NCI-H2196 treated with DMSO at 0.1 percent for 48 hours (cell line): ENCODE data around the gene TREML4.

Source experiments
- DNase-seq: peaks from one replicate; lab custom pipeline; 2025; ENCODE audit not compliant: unreplicated experiment; lab: John Stamatoyannopoulos, UW

The TREML4 gene

DNA sequence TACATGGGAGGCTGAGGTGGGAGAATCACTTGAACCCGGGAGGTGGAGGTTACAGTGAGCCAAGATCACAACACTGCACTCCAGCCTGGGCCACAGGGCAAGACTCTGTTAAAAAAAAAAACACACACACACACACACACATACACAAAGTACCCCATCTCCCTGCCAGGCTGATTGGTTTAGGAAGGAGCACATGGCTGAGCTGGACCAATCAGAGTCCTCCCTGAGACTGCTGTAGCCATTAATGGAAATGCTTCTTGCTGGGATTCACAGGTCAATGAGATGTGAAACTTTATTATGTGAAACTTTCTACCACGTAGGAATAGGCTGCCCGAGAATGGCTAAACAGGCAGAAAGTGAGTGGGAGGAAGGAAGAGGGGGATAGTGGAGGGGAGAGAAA is 55.5 kb downstream of the TREML4 start:
- no peak for DNase-seq

DNA sequence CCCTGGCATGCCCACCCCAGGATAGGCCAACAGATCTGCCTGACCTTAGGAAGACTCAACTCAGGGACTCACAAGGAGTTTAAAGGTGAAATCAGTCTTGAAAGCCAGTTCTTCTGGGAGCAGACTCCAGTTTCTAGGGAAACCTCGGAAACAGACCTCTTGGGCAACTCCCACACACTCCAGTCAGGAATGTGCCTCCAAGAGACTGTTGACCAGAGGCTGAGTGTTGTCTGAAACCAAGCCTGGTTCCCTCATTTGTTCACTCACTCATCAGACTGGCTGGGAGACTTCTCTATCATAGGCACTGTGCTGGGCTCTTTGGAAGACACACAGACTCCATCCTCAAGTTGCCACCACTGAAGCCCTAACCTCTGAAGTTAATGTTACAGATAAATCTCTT is 56.6 kb downstream of the TREML4 start:
- no peak for DNase-seq

DNA sequence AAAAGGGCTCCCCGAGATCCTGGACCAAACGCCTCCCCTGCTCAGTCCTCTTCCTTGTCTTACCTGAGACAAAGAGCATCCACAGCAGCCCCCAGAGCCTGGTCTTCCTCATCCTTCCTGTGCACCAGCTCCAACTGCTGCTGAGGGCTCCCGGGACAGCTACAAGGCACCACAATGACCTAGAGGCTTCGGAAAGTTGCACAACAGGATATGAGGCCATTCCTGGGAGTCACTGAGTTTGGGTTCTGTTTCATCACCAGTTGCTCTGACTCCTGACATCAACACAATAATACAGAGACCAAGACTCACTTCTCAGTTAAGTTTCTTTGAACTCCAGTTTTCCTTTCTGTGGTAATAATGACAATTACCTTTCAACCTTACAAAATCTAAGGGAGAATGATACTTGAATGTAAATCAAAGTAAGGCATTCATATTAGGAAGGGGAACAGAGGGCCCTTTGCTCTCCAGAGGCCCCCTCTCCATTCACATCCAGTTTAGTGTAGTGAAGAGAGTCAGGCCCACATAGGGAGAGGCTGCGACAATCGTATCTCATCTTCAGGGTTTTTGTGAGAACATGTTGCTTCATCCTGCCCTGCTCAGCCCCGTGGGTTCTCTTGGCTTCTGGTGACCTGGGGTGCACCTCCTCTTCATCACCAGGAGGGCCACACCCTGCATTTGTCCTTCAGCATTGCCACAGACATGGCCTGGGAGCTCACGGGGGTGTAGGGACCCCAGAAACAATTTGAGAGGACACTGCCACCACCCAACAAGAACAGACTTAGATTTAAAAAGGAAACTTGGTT is 58.6 kb downstream of the TREML4 start, which contains the start of gene TREM1:
TSS of gene TREM1 (minus strand) at position 139 of the 803 bp plus-strand sequence. CDS start at position 112, 27 bp downstream.
- DNase-seq, result no peak

DNA sequence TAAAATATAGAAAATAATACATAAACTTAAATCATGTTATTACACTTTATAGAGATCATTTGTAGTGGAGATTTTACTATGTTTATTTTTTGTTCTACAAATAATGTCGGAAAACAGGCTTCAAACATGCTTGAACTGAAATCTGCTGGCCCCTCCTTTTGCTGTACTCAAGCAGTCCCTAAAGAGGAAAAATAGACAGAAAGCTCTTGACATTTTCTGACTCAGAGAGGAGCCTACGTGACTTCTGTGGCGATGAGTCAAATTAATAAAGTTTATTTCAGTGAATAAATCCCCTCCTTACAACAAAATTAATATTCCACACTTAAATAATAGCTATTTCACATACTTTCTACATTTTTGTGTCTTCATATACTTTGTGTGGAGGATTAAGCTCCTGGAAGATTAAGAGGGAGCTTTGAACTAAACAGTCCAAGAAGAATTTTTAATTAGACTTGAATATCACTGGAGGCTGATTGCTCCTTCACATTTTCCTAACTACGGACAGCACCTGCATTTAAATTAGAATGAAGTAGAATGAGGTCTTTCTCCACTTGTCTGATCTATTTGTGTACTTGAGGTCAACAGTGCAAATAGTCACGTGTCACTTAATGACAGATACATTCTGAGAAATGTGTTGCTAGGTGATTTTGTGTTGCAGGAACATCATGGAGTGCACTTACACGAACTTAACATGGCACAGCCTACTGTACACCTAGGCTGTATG is 60.0 kb downstream of the TREML4 start:
- DNase-seq, result peak; percentile 84
